ENCODE data around the gene LRRC4C. TPM values are rescaled to one million over a fixed set of nuclear protein-coding genes. Genes with fewer than 3 reads are reported as not detected.

LRRC4C gene
- total RNA-seq, 1 experiment from 2014 or later: 0.13 TPM

DNA sequence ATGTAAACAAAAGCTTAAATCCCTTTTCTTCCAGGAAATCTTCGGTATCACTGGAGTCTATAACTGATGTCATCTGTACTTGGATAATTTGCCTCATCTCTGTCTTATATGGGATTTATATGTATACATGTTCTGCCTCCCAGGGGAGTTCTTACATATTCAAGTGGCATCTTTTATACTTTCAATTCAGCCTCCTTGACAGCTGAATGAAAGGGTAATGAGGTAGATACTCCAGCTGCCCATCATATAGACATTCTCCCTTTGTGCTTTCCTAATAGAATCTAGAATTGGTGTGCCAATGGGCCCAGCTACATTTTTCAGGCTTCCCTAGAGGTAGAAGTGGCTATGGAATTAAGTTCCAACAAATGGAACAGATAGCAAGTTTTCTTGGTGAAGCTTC is 223.8 kb downstream of the LRRC4C start:
- no CpG with 5 or more reads among the region's 1 CpG for WGBS (ENCODE audit: extremely low coverage, insufficient read length, low lambda C conversion rate)
- Histone ChIP-seq H2BK120ac (ENCODE audit: low read depth, low read length, poor library complexity, severe bottlenecking) (no peak overlapping the region), H3K14ac (ENCODE audit: insufficient read depth, low read length) (no peak overlapping the region), H3K23me2 (ENCODE audit: insufficient read length, low read depth, low read length, poor library complexity, severe bottlenecking) (no peaks in the 10 kb centered on the region), H2BK15ac (ENCODE audit: low read depth, low read length) (no peak overlapping the region), H3K79me1 (ENCODE audit: insufficient read depth, low read depth, low read length, poor library complexity, severe bottlenecking) (no peaks in the 10 kb centered on the region), H3K27ac (ENCODE audit: insufficient read length, low read depth, low read length) (no peak overlapping the region), H3K4ac (ENCODE audit: low read depth, low read length) (no peak overlapping the region), H3K4me2 (ENCODE audit: insufficient read depth, insufficient read length, low read length) (no peak overlapping the region), H4K91ac (ENCODE audit: insufficient read length, low read depth, low read length) (no peak overlapping the region), H3K27me3 (ENCODE audit: insufficient read depth, low read length) (no peaks in the 10 kb centered on the region), H3K4me1 (ENCODE audit: insufficient read depth, low read length) (no peaks in the 10 kb centered on the region), H2AK5ac (ENCODE audit: insufficient read length, low read length) (no peak overlapping the region), H4K20me1 (ENCODE audit: control insufficient read depth, insufficient read depth, insufficient read length) (no peaks in the 10 kb centered on the region), H3T11ph (ENCODE audit: low read length) (no peak overlapping the region), H2BK5ac (ENCODE audit: insufficient read length, low read length) (no peak overlapping the region), H2AFZ (ENCODE audit: low read length) (no peak overlapping the region), H3K9ac (ENCODE audit: extremely low read depth, insufficient read length, low read length) (no peak overlapping the region), H2BK12ac (ENCODE audit: insufficient read length, low read depth, low read length) (no peak overlapping the region), H3K79me2 (ENCODE audit: insufficient read depth, low read length) (no peaks in the 10 kb centered on the region), H3K18ac (ENCODE audit: insufficient read length, low read depth, low read length) (no peak overlapping the region), H4K8ac (replicated peaks; ENCODE audit: insufficient read length, low read depth, low read length) (no peak overlapping the region), H3K23ac (ENCODE audit: insufficient read length, low read depth, low read length) (no peak overlapping the region), H3K56ac (ENCODE audit: insufficient read length, low read depth, low read length) (no peak overlapping the region), H4K5ac (ENCODE audit: insufficient read length, low read depth, low read length) (no peak overlapping the region), H2BK20ac (ENCODE audit: low read depth, low read length, poor library complexity, severe bottlenecking) (no peak overlapping the region), H3K9me3 (ENCODE audit: control insufficient read depth, low read depth, low read length) (no peaks in the 10 kb centered on the region)
- Mint-ChIP-seq H3K27me3 (ENCODE audit: low read depth) (no peaks in the 10 kb centered on the region), H3K36me3 (ENCODE audit: insufficient read depth in 1 of 3, low read depth in 3 of 3) (no peaks in the 10 kb centered on the region), H3K4me1 (peaks cover 5 to 11% of the 10 kb centered on the region in 2 experiments), H3K9me3 (no peaks in the 10 kb centered on the region), H3K4me3 (no peak overlapping the region), H3K27ac (no peak overlapping the region)
- TF ChIP-seq, protein P1, sequence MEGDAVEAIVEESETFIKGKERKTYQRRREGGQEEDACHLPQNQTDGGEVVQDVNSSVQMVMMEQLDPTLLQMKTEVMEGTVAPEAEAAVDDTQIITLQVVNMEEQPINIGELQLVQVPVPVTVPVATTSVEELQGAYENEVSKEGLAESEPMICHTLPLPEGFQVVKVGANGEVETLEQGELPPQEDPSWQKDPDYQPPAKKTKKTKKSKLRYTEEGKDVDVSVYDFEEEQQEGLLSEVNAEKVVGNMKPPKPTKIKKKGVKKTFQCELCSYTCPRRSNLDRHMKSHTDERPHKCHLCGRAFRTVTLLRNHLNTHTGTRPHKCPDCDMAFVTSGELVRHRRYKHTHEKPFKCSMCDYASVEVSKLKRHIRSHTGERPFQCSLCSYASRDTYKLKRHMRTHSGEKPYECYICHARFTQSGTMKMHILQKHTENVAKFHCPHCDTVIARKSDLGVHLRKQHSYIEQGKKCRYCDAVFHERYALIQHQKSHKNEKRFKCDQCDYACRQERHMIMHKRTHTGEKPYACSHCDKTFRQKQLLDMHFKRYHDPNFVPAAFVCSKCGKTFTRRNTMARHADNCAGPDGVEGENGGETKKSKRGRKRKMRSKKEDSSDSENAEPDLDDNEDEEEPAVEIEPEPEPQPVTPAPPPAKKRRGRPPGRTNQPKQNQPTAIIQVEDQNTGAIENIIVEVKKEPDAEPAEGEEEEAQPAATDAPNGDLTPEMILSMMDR (conservative IDR thresholded peaks at IDR 0.05): no peak
- no peak for DNase-seq

Measured in H9 (cell line).